ENCODE measurements around the gene MRPL4. TPM values are rescaled to one million over a fixed set of nuclear protein-coding genes. Genes with fewer than 3 reads are reported as not detected.

The MRPL4 gene
- total RNA-seq, 1 experiment from 2014 or later: 99.3 TPM

DNA sequence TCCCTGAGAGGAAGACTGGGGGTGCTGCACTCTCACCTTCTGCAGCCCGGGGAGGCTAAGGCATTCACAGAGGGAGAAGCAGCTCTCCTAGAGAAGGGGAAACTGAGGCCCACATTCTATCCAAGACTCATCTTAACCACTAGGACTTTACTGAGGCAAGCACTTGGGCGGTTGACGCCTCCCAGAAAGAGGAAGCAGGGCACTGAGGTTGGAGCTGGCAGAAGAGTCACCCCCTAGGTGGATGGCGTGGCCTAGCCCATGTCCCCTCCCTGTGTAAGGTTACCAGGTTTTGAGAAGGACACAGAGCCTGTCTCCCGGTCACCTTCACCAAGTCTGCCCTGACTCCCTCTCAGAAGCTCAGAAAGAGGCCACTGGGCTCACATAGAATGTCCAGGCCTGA is 23.6 kb upstream of the MRPL4 start:
- no peaks in the 10 kb centered on the region for H3K79me2 ChIP-seq (ENCODE audit: insufficient read depth, low read length)
- H4K91ac ChIP-seq (ENCODE audit: insufficient read length, low read depth, low read length): no peak overlapping the region
- TF ChIP-seq, protein P1, sequence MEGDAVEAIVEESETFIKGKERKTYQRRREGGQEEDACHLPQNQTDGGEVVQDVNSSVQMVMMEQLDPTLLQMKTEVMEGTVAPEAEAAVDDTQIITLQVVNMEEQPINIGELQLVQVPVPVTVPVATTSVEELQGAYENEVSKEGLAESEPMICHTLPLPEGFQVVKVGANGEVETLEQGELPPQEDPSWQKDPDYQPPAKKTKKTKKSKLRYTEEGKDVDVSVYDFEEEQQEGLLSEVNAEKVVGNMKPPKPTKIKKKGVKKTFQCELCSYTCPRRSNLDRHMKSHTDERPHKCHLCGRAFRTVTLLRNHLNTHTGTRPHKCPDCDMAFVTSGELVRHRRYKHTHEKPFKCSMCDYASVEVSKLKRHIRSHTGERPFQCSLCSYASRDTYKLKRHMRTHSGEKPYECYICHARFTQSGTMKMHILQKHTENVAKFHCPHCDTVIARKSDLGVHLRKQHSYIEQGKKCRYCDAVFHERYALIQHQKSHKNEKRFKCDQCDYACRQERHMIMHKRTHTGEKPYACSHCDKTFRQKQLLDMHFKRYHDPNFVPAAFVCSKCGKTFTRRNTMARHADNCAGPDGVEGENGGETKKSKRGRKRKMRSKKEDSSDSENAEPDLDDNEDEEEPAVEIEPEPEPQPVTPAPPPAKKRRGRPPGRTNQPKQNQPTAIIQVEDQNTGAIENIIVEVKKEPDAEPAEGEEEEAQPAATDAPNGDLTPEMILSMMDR (conservative IDR thresholded peaks at IDR 0.05): no peak
- no peak overlapping the region for H3K4ac ChIP-seq (ENCODE audit: low read depth, low read length)
- no peak overlapping the region for H2BK120ac ChIP-seq (ENCODE audit: low read depth, low read length, poor library complexity, severe bottlenecking)
- no peak overlapping the region for H3T11ph ChIP-seq (ENCODE audit: low read length)
- no peak overlapping the region for H4K5ac ChIP-seq (ENCODE audit: insufficient read length, low read depth, low read length)
- H3K4me2 ChIP-seq (ENCODE audit: insufficient read depth, insufficient read length, low read length): no peak overlapping the region
- H3K4me1 Mint-ChIP-seq: peaks cover 8 to 16% of the 10 kb centered on the region in 2 experiments
- H4K20me1 ChIP-seq (ENCODE audit: control insufficient read depth, insufficient read depth, insufficient read length): no peaks in the 10 kb centered on the region
- peaks cover 13% of the 10 kb centered on the region for H3K23me2 ChIP-seq (ENCODE audit: insufficient read length, low read depth, low read length, poor library complexity, severe bottlenecking)
- H2BK20ac ChIP-seq (ENCODE audit: low read depth, low read length, poor library complexity, severe bottlenecking): no peak overlapping the region
- no peak overlapping the region for H3K14ac ChIP-seq (ENCODE audit: insufficient read depth, low read length)
- no CpG with 5 or more reads among the region's 5 CpGs for WGBS (ENCODE audit: extremely low coverage, insufficient read length, low lambda C conversion rate)
- no peak overlapping the region for H2BK15ac ChIP-seq (ENCODE audit: low read depth, low read length)
- H3K4me3 Mint-ChIP-seq: no peak overlapping the region
- H3K4me1 ChIP-seq (ENCODE audit: insufficient read depth, low read length): no peaks in the 10 kb centered on the region
- H3K27ac Mint-ChIP-seq: no peak overlapping the region
- no peak overlapping the region for H3K27ac ChIP-seq (ENCODE audit: insufficient read length, low read depth, low read length)
- no peak overlapping the region for H2BK12ac ChIP-seq (ENCODE audit: insufficient read length, low read depth, low read length)
- H3K18ac ChIP-seq (ENCODE audit: insufficient read length, low read depth, low read length): no peak overlapping the region
- no peaks in the 10 kb centered on the region for H3K27me3 ChIP-seq (ENCODE audit: insufficient read depth, low read length)
- H3K36me3 Mint-ChIP-seq (ENCODE audit: insufficient read depth in 1 of 3, low read depth in 3 of 3): peaks cover 3 to 9% (median 5%) of the 10 kb centered on the region in 3 experiments; a peak in 6 of 7 replicates
- H3K27me3 Mint-ChIP-seq (ENCODE audit: low read depth): no peaks in the 10 kb centered on the region; the same call in none of the 2 replicates
- no peaks in the 10 kb centered on the region for H3K79me1 ChIP-seq (ENCODE audit: insufficient read depth, low read depth, low read length, poor library complexity, severe bottlenecking)
- no peak overlapping the region for H2AK5ac ChIP-seq (ENCODE audit: insufficient read length, low read length)
- no peak for DNase-seq
- H2AFZ ChIP-seq (ENCODE audit: low read length): no peak overlapping the region
- no peak overlapping the region for H4K8ac ChIP-seq (replicated peaks; ENCODE audit: insufficient read length, low read depth, low read length)
- H3K23ac ChIP-seq (ENCODE audit: insufficient read length, low read depth, low read length): no peak overlapping the region
- no peaks in the 10 kb centered on the region for H3K9me3 Mint-ChIP-seq
- H3K9ac ChIP-seq (ENCODE audit: extremely low read depth, insufficient read length, low read length): no peak overlapping the region
- no peak overlapping the region for H2BK5ac ChIP-seq (ENCODE audit: insufficient read length, low read length)
- no peaks in the 10 kb centered on the region for H3K9me3 ChIP-seq (ENCODE audit: control insufficient read depth, low read depth, low read length)
- H3K56ac ChIP-seq (ENCODE audit: insufficient read length, low read depth, low read length): no peak overlapping the region

All from H9 (cell line).